Inferior parietal cortex (tissue), 1 donor: Measurements from ENCODE around the gene TBCD.

Experiments used
- DNase-seq: peaks from one replicate; pipeline ENCODE4 v3.0.0-alpha.2; 2016; ENCODE audit errors: extremely low spot score

The TBCD gene

DNA sequence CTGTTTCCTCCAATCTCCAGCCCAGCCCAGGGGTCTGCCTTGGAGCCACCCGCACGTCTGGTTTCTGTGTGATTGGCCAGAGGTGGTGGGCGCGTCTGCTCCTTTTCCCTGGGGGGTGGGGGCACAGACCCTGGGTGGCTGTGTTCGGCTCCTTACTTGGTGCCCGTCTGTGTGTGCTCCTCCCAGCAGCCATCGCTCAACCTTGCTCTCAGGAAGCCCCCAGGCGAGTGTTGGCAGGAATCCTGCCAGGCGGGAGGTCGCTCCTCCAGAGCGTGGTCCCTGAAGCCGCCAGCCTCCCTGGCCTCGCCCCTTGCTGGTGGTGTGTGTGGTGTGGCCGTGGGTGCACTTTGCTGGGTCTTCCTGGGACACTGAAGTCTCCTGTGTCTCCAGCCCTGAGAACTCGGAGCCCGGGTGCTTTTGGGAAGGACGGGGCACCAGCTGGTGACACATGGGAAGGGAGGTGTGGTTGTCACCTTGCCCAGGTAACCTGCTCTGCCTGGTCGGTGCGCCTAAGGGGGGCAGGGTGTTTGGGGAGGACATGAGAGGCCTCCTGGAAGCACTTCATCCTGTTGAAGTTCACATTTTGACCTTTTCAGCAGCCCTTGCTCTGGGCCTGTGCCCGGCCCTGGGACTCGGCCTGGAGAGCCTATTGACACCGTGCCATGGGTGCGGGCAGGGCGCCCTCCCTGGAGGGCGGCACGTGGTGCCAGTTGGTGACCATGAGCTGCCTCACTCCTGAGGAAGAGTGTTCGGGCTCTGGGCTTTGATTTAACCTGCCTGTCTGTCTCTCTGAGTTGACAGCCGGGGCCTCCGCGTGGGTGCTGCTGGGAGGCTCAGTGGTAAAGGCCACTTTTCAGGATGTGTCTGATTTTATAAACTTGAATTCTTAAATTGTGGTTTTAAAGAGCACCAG is 137.0 kb downstream of the TBCD start:
- no peak for DNase-seq

DNA sequence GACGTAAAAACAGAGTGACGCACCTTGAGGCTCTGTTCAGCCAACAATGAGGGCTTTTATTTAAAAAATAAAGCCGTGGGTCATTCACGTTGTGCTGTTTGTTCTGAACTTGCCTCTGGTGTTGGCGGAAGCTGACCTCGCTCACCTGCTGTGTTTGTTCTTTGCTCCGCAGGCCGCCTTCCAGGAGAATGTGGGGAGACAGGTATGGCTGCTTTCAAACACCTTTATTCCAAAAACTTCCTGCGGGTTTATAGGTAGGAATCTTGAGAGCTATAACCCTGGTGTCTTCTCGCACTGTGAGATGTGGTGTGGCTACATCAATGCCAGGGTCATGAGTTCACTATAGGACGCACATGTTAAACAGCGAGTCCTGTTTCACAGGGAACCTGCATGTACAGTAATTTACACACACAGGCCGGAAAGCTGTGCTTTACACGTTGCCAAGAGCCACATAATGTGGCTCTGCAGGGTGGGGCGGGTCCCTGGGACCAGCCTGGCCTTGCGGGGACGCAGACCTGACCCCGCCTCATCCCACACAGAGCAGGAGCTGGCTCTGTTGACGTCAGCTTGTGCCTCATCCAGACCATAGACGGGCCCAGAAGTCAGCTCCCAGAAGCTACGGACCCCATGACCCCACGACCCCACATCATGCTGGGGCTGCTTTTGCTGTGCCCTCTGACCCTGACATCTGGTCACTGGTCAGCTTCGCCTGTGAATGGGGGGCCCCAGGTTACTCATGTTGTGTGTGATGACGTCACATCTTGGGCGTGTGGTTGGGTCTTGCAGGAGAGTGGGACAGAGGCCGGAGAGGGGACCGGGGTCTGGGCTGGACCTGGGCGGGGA is 137.9 kb downstream of the TBCD start:
- DNase-seq: no peak

DNA sequence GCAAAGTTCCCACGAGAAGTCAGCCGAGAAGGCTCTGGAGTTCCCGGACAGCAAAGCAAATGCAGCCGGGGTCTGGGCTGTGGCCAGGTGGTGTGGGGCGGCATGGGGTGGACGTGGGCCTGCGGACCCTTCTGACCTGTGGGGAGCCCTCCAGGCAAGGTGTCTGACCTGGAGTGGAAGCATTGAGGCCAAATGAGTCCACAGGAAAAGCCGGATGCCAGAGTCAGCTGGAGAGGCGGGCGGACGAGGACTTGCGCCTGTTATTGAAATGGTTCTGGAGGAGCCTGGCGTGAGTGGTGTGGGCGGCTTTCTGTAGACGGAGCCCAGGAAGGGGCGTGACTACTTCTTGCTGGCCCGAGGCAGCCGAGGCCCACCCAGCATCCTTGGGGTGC is 138.5 kb downstream of the TBCD start:
- DNase-seq: no peak

DNA sequence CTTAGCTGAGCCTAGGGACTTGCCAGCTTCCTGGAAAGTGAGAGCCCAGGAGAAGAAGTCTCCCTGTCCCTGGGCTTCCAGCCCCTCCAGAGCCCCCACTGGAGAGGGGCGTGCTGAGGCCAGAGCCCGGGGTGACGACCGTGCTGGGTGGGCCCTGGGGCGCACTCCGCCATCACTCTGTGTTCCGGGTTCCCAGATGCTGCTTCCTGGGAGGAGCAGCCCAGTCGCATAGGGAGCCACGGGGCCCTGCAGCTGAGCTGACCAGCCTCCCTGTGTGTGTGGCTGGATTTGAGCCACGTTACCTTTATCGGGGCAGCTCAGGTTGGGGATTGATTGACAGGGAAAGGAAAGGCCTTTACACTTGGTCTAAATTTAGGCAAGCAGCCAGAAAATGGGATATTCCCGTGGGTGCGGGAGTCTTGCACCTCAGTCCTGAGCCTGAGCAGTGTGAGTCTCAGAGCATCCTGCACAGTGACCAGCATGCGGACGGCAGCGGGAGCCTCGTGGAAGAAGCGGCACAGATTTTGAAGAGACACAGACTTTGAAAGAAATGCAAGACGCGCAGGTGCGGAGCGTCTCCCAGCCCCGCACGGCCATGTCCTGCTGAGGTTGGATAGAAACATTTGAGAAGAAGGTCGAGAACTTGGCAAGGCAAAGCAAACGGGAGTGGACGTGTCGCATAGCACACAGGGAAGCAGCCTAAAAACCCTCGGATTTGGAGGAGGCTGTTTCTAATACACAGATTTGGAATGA is 139.2 kb downstream of the TBCD start:
- no peak for DNase-seq

DNA sequence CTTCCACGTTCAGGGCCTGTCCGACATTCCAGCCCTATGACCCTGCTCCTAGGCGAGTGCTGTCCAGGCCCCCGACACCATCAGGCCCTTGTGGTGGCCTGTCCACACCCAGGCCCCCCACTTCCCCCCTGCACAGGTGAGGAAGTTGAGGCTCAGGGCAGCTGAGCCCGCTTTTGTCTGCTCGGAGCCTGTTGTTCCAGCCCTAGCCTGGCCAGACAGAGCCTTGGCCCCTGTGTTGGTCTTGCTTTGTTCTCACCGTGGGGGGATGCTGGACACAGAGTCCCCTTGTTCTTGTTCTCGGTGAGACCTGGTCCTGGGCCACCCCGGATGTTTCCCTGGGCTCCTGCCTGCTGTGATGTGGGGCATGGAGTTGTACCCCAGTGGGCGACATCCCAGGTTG is 140.0 kb downstream of the TBCD start:
- DNase-seq: no peak

DNA sequence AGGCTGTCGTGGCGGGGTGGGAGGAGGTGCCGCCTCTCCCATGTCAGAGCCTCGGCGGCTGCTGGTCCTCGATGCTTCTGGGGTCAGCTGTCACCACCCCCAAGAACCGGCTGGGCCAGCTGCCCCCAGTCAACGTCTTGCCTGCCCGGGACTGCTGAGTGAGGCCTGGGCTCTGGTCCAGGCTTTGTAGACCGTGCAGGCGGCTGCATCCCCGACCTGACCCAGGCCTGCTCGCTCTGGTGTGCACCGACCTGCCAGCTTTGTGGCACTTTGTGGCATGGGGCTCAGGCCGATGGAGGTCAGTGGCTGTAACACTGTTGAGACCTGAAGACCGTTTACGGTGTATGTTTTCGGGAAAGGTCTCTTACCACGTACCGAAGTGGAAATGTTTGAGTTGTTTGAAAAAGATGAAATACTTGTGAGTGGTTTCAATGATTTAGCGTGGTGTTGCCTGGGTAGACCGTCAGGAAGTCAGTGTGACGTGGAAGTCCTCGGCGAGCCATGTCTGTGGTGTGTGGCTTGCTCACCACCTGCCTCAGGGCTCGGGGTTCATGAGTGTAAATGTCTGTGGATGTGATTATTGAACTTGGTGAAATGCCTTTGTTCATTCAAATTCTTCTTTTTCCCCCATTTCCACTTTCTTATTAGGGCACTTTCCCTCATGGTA is 141.2 kb downstream of the TBCD start:
- DNase-seq: no peak

DNA sequence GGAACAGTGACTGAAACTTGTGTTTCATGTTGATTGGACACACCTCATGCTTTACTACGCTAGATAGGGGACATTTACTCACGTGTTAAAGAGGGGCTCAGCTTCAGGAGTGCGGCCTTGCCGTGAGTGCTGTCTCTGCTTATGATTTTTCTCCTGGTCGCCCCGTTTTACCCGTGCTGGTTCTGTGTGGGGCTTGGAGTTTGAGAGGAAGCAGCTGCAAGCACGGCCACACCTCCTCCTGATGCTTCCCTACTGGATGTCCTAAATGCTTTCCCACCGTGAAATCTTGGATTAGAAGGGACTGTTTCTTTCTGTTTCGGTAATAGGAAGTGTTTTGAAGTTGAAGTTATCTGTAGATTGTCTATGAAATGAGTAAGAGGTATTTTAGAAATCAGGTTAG is 141.9 kb downstream of the TBCD start:
- DNase-seq: no peak

DNA sequence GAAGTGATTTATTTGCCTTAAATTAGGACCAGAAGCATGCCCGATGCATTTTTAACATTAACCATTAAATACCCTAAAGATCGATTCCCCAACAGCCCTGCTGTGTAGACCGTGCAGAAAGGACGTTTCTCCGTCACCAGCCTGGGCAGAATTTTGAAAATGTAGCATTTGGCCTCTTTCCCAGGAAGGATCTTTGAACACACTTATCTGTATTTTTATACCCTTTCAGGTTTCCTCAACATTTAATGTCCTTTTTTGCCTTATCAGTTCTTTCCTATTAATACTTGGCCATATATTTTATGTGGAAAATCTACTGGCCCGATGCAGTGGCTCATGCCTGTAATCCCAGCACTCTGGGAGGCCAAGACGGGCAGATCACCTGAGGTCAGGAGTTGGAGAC is 142.5 kb downstream of the TBCD start:
- DNase-seq: no peak

DNA sequence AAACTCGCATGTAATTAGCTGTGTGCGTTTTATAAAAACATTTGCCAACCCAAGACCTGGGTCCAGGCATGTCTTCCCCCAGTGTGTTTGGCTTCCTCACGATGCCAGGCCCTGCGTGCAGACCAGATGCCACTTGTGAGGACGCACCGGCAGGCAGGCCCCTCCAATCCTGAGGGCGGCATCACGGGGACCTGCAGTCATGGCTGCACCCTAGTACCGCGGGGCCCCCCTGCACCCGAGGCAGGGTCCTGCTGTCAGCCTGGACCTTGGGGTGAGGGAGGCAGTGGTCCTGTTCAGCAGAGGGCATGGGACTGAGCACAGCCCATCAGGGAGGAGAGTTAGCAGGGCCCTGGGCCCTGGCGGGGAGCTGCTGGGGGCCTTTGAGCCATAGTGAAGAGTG is 143.2 kb downstream of the TBCD start:
- DNase-seq: no peak

DNA sequence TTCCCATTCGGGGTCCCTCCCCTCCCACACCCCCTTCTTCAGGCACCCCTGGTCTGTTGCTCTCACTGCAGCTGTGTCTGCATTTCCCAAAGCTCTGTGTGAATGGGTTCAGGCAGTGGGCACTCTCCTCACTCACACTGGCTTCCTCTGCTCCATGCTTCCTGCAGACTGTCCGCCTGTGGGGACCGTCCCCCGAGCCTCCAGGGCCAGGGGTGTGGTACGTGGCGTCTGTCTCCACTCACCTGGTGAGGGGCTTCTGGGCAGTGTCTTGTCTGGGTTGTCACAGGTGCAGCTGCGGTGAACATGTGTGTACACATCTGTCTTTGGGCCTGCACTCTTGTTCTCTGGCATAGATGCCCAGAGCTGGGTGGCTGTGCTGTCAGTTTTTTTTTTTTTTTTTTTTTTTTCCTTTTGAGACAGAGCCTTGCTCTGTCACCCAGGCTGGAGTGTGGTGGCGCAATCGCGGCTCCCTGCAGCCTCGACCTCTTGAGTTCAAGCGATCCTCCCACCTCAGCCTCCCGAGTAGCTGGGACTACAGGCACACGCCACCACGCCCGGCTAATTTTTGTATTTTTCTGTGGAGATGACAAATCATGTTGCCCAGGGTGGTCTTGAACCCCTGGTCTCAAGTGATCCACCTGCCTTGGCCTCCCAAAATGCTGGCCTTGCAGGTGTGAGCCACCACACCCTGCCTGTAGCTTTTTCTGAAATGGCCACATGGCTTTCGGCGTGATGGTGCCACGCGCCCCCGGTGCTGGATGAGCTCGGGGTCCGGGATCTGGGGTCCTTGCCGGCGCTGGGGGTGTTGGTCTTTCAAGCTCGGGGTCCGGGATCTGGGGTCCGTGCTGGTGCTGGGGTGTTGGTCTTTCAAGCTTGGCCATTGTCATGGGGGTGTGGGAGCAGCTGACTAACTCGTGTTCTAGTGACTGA is 144.5 kb downstream of the TBCD start:
- DNase-seq: no peak

DNA sequence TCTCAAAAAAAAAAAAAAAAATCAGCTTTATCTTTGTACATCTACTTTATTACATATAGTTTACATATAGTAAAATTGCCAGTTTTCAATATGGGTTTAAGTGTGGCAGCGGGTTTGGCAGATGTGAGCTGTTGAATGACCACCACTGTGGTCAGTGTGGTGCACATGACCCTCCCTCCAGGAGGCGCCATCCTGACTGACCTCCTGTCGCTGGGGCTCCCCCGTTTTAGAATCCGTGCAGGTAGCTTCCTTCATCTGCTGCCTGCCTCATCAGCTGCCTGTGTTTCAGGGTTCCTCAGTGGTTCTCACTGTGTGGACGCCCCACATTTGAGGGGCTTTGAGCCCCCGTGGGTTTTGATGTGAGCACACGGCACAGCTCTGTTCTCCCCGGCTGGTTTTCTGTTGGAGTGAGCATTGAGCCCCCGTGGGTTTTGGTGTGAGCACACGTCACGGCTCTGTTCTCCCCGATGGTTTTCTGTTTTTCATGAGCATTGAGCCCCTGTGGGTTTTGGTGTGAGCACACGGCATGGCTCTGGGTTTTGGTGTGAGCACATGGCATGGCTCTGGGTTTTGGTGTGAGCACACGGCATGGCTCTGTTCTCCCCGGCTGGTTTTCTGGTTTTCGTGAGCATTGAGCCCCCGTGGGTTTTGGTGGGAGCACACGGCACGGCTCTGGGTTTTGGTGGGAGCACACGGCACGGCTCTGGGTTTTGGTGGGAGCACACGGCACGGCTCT is 145.8 kb downstream of the TBCD start:
- no peak for DNase-seq

DNA sequence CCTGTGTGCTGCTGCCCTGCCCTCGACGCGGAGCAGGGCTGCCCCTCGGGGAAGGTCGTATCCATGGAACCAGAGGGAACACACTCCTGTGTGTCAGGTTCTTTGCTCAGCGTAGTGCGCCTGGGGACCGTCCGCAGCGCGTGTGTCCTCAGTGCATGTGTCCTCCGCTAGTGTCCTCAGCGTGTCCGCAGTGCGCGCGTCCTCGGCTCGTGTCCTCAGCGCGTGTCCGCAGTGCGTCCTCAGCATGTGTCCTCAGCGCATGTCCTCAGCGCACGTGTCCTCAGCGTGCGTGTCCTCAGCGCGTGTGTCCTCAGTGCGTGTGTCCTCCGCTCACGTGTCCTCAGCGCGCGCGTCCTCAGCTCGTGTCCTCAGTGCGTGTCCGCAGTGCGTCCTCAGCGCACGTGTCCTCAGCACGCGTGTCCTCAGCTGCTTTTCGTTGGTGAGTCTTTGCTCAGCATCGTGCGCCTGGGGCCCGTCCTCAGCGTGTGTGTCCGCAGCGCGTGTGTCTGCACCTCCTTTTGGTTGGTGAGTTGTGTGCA is 147.2 kb downstream of the TBCD start:
- no peak for DNase-seq

DNA sequence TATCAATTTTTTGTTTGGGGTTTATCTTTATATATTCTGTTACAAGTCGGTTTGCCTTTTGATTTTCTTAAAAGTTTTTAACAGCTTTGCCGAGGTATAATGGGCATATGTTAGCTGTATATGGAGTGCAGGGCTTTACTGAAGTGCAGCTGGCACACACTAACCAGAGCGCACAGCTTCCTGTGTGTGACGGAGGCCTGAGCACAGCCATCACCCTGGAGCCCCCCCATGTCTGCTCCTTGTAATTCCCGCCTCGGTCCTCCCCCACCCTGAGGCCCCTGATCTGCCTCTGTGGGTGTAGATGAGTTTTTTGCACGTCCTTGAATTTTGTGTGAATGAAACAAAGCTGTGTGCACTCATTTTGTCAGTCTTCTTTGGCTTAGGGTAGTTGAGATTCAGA is 148.1 kb downstream of the TBCD start:
- no peak for DNase-seq

DNA sequence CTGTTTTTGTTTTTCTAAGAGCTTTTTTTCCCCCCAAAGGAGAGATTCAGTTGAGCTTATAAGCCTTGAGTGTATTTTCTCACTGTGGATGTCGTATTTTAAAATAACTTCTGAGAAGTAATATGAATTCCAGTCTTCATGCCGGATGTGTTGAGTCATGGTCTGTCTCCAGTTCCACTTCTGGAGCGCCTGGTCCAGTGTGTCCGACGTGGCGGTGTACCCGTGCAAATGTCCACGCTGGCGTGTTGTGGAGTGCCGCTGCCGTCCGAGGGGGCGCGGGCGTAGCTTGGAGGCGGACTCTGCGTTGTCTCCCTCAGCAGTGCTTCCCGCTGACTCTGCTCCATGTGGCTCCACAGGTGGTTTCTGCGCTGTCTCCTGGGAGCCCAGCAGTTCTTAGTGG is 148.9 kb downstream of the TBCD start:
- no peak for DNase-seq

DNA sequence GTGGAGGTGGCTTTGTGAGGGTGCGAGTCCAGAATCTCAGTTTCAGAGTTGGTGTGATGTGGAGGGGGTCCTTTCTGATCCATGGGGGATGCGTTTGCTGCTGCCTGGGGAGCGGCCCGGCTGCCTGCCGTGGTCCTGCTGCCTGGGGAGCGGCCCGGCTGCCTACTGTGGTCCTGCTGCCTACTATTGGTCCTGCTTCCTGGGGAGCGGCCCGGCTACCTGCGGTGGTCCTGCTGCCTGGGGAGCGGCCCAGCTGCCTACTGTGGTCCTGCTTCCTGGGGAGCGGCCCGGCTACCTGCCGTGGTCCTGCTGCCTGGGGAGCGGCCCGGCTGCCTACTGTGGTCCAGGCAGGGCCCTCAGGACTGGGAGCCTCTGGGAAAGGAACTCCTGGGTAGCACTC is 149.5 kb downstream of the TBCD start:
- no peak for DNase-seq

DNA sequence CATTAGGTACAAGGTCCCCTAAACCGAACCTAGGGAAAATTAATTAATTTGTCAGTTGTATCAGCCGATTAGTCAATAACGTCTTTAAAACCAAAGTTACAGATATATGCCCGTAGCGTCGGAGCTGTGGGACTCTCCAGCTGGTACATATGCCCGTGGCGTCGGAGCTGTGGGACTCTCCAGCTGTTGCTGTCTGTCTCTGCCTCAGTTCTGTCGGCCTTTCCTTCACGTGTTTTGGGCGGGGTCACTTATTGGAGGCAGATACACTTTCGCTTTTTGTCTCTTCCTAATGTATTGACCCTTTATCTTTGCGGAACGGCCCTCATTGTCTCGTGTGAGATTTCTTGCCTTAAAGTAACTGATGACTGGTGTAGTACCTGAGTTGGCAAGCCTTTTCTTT is 150.0 kb downstream of the TBCD start:
- no peak for DNase-seq

DNA sequence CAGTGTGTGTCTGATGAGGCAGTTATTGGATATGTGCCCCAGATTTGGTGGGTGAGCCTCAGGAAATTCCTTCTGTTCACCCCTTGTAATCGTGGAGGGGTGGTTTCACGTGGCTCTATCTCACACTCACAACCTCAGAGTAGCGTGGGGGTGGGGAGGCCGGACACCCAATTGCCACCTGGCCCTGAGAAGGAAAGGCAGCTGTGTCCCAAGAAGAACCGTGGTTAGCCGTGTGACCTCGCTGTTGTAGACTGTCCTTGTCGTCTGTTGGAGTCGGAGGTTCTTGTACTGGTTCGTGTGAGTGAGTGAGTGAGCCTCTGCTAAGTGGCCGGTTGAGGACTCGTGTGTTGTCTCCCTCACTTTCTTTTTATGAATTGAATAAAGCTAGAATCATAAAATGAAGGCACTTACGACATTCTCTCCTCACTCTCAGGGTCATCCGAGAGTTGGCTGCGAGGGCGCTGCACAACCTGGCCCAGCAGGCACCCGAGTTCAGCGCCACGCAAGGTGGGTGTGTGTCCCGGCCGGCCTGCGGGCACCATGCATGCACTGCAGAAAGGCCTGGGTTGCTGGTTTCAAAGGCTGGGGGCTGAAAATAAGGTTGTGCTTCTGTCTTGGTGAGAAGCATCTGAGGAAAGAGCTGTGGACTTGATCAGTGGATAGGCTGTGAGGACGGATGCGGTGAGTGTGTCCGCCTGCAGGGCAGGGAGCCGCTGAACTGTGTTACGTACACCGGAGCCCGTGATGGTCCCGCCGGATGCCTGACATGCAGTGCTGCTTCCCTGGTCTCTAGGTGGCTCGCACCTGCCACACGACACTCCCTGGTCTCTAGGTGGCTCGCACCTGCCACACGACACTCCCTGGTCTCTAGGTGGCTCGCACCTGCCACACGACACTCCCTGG is 151.4 kb downstream of the TBCD start:
- no peak for DNase-seq

DNA sequence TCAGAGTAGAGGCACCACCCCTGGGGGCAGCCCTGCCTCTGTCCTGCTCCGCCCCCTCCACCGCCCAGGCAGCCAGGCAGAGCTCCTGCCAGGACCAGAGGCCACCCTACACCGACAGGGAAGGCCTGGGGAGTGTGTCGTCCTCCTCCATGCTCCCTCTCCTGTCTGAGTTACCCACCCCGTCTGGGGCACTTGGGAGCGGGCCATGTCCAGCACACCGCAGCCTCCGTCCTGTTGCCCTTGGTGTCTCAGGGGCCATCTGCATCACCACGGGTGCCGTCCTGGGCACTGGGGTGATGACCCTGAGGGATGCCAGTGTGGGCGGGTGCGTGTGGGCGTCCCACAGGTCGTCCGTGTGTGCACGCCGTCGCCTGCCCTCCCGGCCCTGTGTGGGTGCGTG is 153.3 kb downstream of the TBCD start:
- no peak for DNase-seq
